Liver (tissue), 9 donors: Measurements from ENCODE around the gene RIT2. TPM values are rescaled to one million over a fixed set of nuclear protein-coding genes. Genes with fewer than 3 reads are reported as not detected.

Source experiments
- DNase-seq: peaks from one replicate; pipeline ENCODE4 v3.0.0-alpha.2; 2017; ENCODE audit warnings: low spot score
- H3K27ac ChIP-seq, 2 donors: one replicate each; pipeline ENCODE4 v1.7.0; 2013; ENCODE audit warnings: inconsistent platforms in 2 of 2, low read length in 2 of 2, control low read depth in 1 of 2, low read depth in 1 of 2, mild to moderate bottlenecking in 1 of 2
- H3K27me3 ChIP-seq, 4 donors: one replicate each; pipeline versions ENCODE4 v1.6.1 to v1.7.0; 2013; ENCODE audit warnings: low read length in 3 of 4, inconsistent platforms in 1 of 4, mild to moderate bottlenecking in 1 of 4, moderate library complexity in 1 of 4; ENCODE audit not compliant: control insufficient read depth in 4 of 4, insufficient read depth in 4 of 4
- H3K36me3 ChIP-seq, 4 donors: one replicate each; pipeline versions ENCODE4 v1.6.1 to v1.7.0; 2013; ENCODE audit warnings: low read length in 3 of 4, mild to moderate bottlenecking in 3 of 4, low read depth in 1 of 4, moderate library complexity in 1 of 4; ENCODE audit not compliant: control insufficient read depth in 4 of 4, insufficient read depth in 3 of 4
- H3K4me1 ChIP-seq, 4 donors: one replicate each; pipeline versions ENCODE4 v1.6.1 to v1.7.0; 2013; ENCODE audit warnings: low read length in 3 of 4, mild to moderate bottlenecking in 3 of 4, moderate library complexity in 1 of 4; ENCODE audit not compliant: control insufficient read depth in 4 of 4, insufficient read depth in 4 of 4
- H3K4me3 ChIP-seq, 3 donors: one replicate each; pipeline versions ENCODE4 v1.6.1 to v1.7.0; 2013; ENCODE audit warnings: low read length in 3 of 3, control low read depth in 1 of 3, low read depth in 1 of 3, mild to moderate bottlenecking in 1 of 3
- H3K9ac ChIP-seq, 2 donors: one replicate each; pipeline ENCODE4 v1.7.0; 2013; ENCODE audit warnings: low read length in 2 of 2, mild to moderate bottlenecking in 2 of 2, moderate library complexity in 2 of 2, control low read depth in 1 of 2, low read depth in 1 of 2
- H3K9me3 ChIP-seq, 4 donors: one replicate each; pipeline versions ENCODE4 v1.6.1 to v1.7.0; 2013; ENCODE audit warnings: low read length in 3 of 4; ENCODE audit not compliant: control insufficient read depth in 4 of 4
- ATF3 ChIP-seq: IDR thresholded peaks from 2 replicates; pipeline ENCODE4 v1.6.1; 2016; ENCODE audit warnings: antibody characterized with exemption
- CTCF ChIP-seq: fragments of 150-350 bp; IDR thresholded peaks from 2 replicates; pipeline ENCODE4 v1.5.1; 2017; ENCODE audit warnings: improper control_type of control experiment, low read depth, low read length; ENCODE audit not compliant: missing input control
- EGR1 ChIP-seq, 2 donors: IDR thresholded peaks; 2 replicates each; pipeline ENCODE4 v1.6.1; 2016 to 2018; ENCODE audit warnings: antibody characterized with exemption in 2 of 2, low read depth in 2 of 2
- FOXA1 ChIP-seq: IDR thresholded peaks from 2 replicates; pipeline ENCODE4 v1.6.1; 2016; ENCODE audit warnings: antibody characterized with exemption
- FOXA2 ChIP-seq: IDR thresholded peaks from 2 replicates; pipeline ENCODE4 v1.6.1; 2016; ENCODE audit warnings: antibody characterized with exemption
- GABPA ChIP-seq, 2 donors: IDR thresholded peaks in 1 of 2; conservative IDR thresholded peaks in 1 of 2; 2 replicates each; pipeline ENCODE4 v1.6.1; 2016; ENCODE audit warnings: antibody characterized with exemption in 2 of 2, mild to moderate bottlenecking in 1 of 2, moderate library complexity in 1 of 2
- HNF4A ChIP-seq, 2 donors: conservative IDR thresholded peaks; 2 replicates each; pipeline ENCODE4 v1.6.1; 2016; ENCODE audit warnings: antibody characterized with exemption in 2 of 2, mild to moderate bottlenecking in 2 of 2
- HNF4G ChIP-seq: IDR thresholded peaks from 2 replicates; pipeline ENCODE4 v1.6.1; 2016; ENCODE audit warnings: antibody characterized with exemption
- JUND ChIP-seq, 2 donors: IDR thresholded peaks; 2 replicates each; pipeline ENCODE4 v1.6.1; 2016; ENCODE audit warnings: antibody characterized with exemption in 2 of 2
- MAX ChIP-seq: IDR thresholded peaks from 2 replicates; pipeline ENCODE4 v1.6.1; 2016; ENCODE audit warnings: antibody characterized with exemption
- NR2F2 ChIP-seq: IDR thresholded peaks from 2 replicates; pipeline ENCODE4 v1.6.1; 2016; ENCODE audit warnings: antibody characterized with exemption
- RAD21 ChIP-seq, 2 donors: IDR thresholded peaks; 2 replicates each; pipeline ENCODE4 v1.6.1; 2016; ENCODE audit warnings: antibody characterized with exemption in 2 of 2, mild to moderate bottlenecking in 2 of 2
- REST ChIP-seq: IDR thresholded peaks from 2 replicates; pipeline ENCODE4 v1.6.1; 2016; ENCODE audit warnings: antibody characterized with exemption, mild to moderate bottlenecking
- RXRA ChIP-seq, 2 donors: IDR thresholded peaks; 2 replicates each; pipeline ENCODE4 v1.6.1; 2017 to 2018; ENCODE audit warnings: antibody characterized with exemption in 2 of 2, mild to moderate bottlenecking in 1 of 2
- SP1 ChIP-seq: IDR thresholded peaks from 2 replicates; pipeline ENCODE4 v1.6.1; 2018; ENCODE audit warnings: antibody characterized with exemption, mild to moderate bottlenecking
- TAF1 ChIP-seq: conservative IDR thresholded peaks from 2 replicates; pipeline ENCODE4 v1.6.1; 2016; ENCODE audit warnings: antibody characterized with exemption, mild to moderate bottlenecking
- YY1 ChIP-seq: IDR thresholded peaks from 2 replicates; pipeline ENCODE4 v1.6.1; 2016; ENCODE audit warnings: antibody characterized with exemption, mild to moderate bottlenecking
- ZBTB33 ChIP-seq: IDR thresholded peaks from 2 replicates; pipeline ENCODE4 v1.6.1; 2016; ENCODE audit warnings: antibody characterized with exemption
- polyA plus RNA-seq, 2 donors: library from polyadenylated mRNA; stranded (reverse) in 1 of 2; unstranded in 1 of 2; fragments of 200-250 nt in 1 of 2; fragments of >200 nt in 1 of 2; fragmentation: Nextera tagmentation in 1 of 2; extraction: Ambion mirVana in 1 of 2; gene quantifications; one replicate each; pipeline versions ENCODE4 v1.2.1 to v1.2.3, GENCODE V29; 2013 to 2015
- total RNA-seq, 2 donors: library from RNA; depleted of rRNA; stranded (reverse); fragments of >200 nt; gene quantifications; one replicate each; pipeline ENCODE4 v1.2.3, GENCODE V29; 2014
- donor health status: healthy.
- donor health status: healthy.
- donor health status: healthy.
- donor health status: healthy.
- donor health status: healthy.

The RIT2 gene
- total and polyA plus RNA-seq, 4 donors = not detected

- Histone ChIP-seq H3K27me3 (no peaks in the 10 kb centered on the region), H3K9me3 (no peaks in the 10 kb centered on the region), H3K27ac (no peak overlapping the region), H3K36me3 (no peaks in the 10 kb centered on the region), H3K4me3 (no peak overlapping the region), H3K9ac (no peak overlapping the region), H3K4me1 (peaks cover 0 to 23% (median 17%) of the 10 kb centered on the region in 4 donors)
- TF ChIP-seq ZBTB33 (no peak), GABPA (IDR thresholded peaks at IDR 0.05 in 1 of 2, conservative IDR thresholded peaks at IDR 0.05 in 1 of 2) (no peak), RAD21 (IDR thresholded peaks at IDR 0.05) (no peak), FOXA1 (no peak), REST (no peak)
- no peak for DNase-seq
These were observed 369.6 kb downstream of the RIT2 start for GRCh38 chr18:42745931-42746330.

- Histone ChIP-seq H3K9me3 (no peaks in the 10 kb centered on the region), H3K27ac (peak overlapping the region in 1 of 2 donors; percentile 46), H3K27me3 (no peaks in the 10 kb centered on the region), H3K36me3 (no peaks in the 10 kb centered on the region), H3K9ac (no peak overlapping the region), H3K4me3 (no peak overlapping the region), H3K4me1 (peaks cover 0 to 23% (median 17%) of the 10 kb centered on the region in 4 donors)
- TF ChIP-seq TAF1 (no peak), MAX (peak; percentile 26), HNF4G (no peak), FOXA2 (peak; percentile 88), FOXA1 (peak; percentile 72), ATF3 (no peak), ZBTB33 (peak; percentile 32), HNF4A (conservative IDR thresholded peaks at IDR 0.05) (peak; percentile 55 to 71), REST (peak; percentile 34), CTCF (no peak), RAD21 (IDR thresholded peaks at IDR 0.05) (peak; percentile 11 to 38), YY1 (peak; percentile 27), GABPA (IDR thresholded peaks at IDR 0.05 in 1 of 2, conservative IDR thresholded peaks at IDR 0.05 in 1 of 2) (no peak), SP1 (peak; percentile 31), RXRA (IDR thresholded peaks at IDR 0.05) (peak in 1 of 2 donors; percentile 52), NR2F2 (no peak), JUND (IDR thresholded peaks at IDR 0.05) (no peak), EGR1 (IDR thresholded peaks at IDR 0.05; ENCODE audit: low read depth in 2 of 2) (no peak)
- no peak for DNase-seq
These were observed 370.3 kb downstream of the RIT2 start for GRCh38 chr18:42745171-42745570.
